ENCODE measurements around the gene XYLT2.

DNA sequence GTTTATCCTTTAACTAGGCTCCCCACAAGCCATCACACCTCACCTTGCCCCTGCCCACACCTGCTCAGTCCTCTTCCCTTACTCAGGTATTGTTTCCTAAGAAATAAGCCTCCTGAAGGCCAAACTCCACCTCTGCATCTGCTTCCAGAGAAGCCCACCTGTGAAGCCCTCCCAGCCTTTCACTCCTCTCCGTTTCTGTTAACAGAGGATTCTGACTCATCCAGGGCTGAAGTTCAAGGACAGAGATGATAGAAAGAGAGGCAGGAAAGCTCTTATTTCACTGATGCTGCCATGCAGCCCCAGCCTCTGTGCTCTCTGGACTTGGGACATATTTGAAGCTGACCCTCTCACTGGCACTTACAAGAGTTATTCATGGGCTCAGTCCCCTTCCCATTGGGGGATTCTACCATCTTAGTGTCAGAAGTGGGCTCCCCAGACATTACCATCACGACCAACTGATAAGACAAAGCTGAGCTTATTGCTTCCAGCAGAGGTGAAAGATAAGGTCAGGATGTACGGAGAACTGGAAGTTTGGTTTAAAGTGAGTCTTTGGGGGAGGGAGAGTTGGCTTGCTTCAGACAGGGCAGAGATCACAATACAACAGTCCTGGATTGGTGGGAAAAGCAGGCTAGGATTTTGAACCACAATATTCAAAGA, 35.3 kb upstream of the XYLT2 start:
- TF ChIP-seq, protein P1, sequence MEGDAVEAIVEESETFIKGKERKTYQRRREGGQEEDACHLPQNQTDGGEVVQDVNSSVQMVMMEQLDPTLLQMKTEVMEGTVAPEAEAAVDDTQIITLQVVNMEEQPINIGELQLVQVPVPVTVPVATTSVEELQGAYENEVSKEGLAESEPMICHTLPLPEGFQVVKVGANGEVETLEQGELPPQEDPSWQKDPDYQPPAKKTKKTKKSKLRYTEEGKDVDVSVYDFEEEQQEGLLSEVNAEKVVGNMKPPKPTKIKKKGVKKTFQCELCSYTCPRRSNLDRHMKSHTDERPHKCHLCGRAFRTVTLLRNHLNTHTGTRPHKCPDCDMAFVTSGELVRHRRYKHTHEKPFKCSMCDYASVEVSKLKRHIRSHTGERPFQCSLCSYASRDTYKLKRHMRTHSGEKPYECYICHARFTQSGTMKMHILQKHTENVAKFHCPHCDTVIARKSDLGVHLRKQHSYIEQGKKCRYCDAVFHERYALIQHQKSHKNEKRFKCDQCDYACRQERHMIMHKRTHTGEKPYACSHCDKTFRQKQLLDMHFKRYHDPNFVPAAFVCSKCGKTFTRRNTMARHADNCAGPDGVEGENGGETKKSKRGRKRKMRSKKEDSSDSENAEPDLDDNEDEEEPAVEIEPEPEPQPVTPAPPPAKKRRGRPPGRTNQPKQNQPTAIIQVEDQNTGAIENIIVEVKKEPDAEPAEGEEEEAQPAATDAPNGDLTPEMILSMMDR (IDR thresholded peaks at IDR 0.05): no peak
- TF ChIP-seq POLR2A (IDR thresholded peaks at IDR 0.05): no peak

All from right lobe of liver (tissue), 4 donors.